ACC112 (cell line): ENCODE data around the gene EVI2B.
A peak's percentile ranks its signal among the peaks of the same experiment; 100 is the strongest.
"Not testable (repeated sequence)": the region's sequence is repeated elsewhere in the genome, so short reads cannot be mapped to it uniquely, and the experiment has no call there.

Experiments
- H2AFZ ChIP-seq: fragments of 200-600 bp; sonication (generic); one replicate; pipeline ENCODE4 v1.6.0; 2017; ENCODE audit warnings: antibody characterized with exemption, low read length; ENCODE audit not compliant: unreplicated experiment
- H3K27ac ChIP-seq: fragments of 200-600 bp; sonication (generic); 2 replicates; pipeline ENCODE4 v1.5.1; 2014; ENCODE audit warnings: low read depth, mild to moderate bottlenecking, antibody characterized with exemption, low read length, moderate library complexity
- H3K27me3 ChIP-seq: fragments of 200-600 bp; sonication (generic); 2 replicates; pipeline ENCODE4 v1.6.1; 2014; ENCODE audit warnings: mild to moderate bottlenecking, antibody characterized with exemption, low read length, moderate library complexity, mixed read lengths; ENCODE audit not compliant: insufficient read depth
- H3K36me3 ChIP-seq: fragments of 200-600 bp; sonication (generic); 2 replicates; pipeline ENCODE4 v1.6.1; 2016; ENCODE audit warnings: mild to moderate bottlenecking, antibody characterized with exemption, low read length, moderate library complexity, mixed read lengths; ENCODE audit not compliant: insufficient read depth
- H3K4me1 ChIP-seq: fragments of 200-600 bp; sonication (generic); one replicate; pipeline ENCODE4 v1.6.1; 2016; ENCODE audit warnings: low read length, mixed read lengths; ENCODE audit not compliant: insufficient read depth, unreplicated experiment, control insufficient read depth
- H3K4me3 ChIP-seq: fragments of 200-600 bp; sonication (generic); 2 replicates; pipeline ENCODE4 v1.5.1; 2014; ENCODE audit warnings: mild to moderate bottlenecking, low read depth, low read length
- H3K79me2 ChIP-seq: fragments of 200-600 bp; sonication (generic); one replicate; pipeline ENCODE4 v1.6.0; 2016; ENCODE audit warnings: low read length; ENCODE audit not compliant: control insufficient read depth, unreplicated experiment, insufficient read depth

EVI2B gene

GRCh38 chr17:31274252-31274651 is 39.6 kb downstream of the EVI2B start:
- Histone ChIP-seq H3K4me3 (peak overlapping the region; percentile 26; the same call in 1 of the 2 replicates), H3K27me3 (no peaks in the 10 kb centered on the region), H2AFZ (no peak overlapping the region), H3K4me1 (peaks cover 37% of the 10 kb centered on the region), H3K27ac (peak overlapping the region; percentile 80), H3K36me3 (peaks cover 18% of the 10 kb centered on the region), H3K79me2 (no peaks in the 10 kb centered on the region)

DNA sequence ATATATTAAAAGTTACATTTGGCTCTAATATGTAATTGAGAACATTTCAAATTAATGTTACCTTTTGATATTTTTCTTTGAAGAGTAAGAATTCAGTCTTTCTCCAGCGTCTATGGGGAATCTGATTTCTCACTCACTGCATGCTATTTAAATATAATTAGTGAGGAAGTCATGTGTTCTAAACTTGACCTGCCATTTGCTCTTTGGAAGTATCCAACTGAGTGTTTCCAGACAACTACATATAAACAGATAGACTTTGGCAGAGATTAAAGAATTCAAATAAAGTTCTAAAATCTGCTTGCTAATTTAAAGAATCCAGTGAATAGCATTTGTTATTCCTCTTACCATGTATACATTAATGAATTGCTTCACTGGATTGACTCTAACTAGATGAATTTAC is 40.3 kb downstream of the EVI2B start:
- Histone ChIP-seq H3K27ac (peak overlapping the region; percentile 80), H3K4me1 (peaks cover 44% of the 10 kb centered on the region), H3K79me2 (no peaks in the 10 kb centered on the region), H3K27me3 (no peaks in the 10 kb centered on the region), H3K4me3 (no peak overlapping the region), H2AFZ (no peak overlapping the region), H3K36me3 (peaks cover 18% of the 10 kb centered on the region)

GRCh38 chr17:31272803-31273202 is 41.1 kb downstream of the EVI2B start:
- peaks cover 18% of the 10 kb centered on the region for H3K36me3 ChIP-seq
- H2AFZ ChIP-seq = no peak overlapping the region
- no peak overlapping the region for H3K4me3 ChIP-seq
- no peak overlapping the region for H3K27ac ChIP-seq
- no peaks in the 10 kb centered on the region for H3K27me3 ChIP-seq
- H3K4me1 ChIP-seq = peaks cover 47% of the 10 kb centered on the region
- no peaks in the 10 kb centered on the region for H3K79me2 ChIP-seq

DNA sequence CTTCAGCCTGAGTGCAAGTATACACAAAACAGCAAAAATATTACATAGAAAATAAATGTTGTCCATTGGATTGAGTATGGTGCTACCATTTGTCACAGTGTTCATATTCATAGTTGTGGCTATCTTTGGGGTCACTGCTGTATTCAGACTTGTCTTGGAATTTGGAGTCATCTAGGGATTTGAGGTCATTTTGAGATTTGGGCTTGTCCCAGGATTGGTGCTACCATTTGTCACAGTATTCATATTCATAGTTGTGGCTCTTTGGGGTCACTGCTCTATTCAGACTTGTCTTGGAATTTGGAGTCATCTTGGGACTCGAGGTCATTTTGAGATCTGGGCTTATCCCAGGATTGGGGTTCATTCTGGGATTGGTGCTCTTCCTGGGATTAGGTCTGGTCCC is 41.6 kb downstream of the EVI2B start:
- no peak overlapping the region for H3K27ac ChIP-seq
- peaks cover 53% of the 10 kb centered on the region for H3K4me1 ChIP-seq
- H2AFZ ChIP-seq = no peak overlapping the region
- H3K79me2 ChIP-seq = no peaks in the 10 kb centered on the region
- H3K27me3 ChIP-seq = no peaks in the 10 kb centered on the region
- H3K4me3 ChIP-seq = no peak overlapping the region
- H3K36me3 ChIP-seq = peaks cover 16% of the 10 kb centered on the region

DNA sequence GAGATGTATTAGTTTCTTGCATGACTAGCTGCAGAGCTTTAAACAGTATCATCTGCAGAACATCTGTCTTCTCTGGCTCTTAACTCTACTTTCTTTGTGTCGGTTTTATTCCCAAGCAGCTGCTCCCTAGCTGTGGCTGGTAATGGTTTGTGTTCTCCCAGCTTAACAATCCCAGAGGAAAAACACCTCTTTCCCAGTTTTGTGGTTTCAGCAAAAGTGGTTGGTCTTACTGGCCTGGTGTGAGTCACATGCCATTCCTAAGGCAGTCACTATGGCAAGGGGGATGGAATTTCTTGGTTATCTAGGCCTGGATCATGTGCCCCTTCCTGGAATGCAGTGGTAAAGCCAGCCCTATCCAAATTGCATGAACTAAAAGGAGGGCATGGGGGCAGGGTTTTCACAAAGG is 44.3 kb downstream of the EVI2B start:
- Histone ChIP-seq H2AFZ (no peak overlapping the region), H3K36me3 (peaks cover 20% of the 10 kb centered on the region), H3K4me1 (peaks cover 47% of the 10 kb centered on the region), H3K79me2 (no peaks in the 10 kb centered on the region), H3K27ac (peak overlapping the region; percentile 81), H3K27me3 (no peaks in the 10 kb centered on the region), H3K4me3 (peak overlapping the region; percentile 17; the same call in 1 of the 2 replicates)

DNA sequence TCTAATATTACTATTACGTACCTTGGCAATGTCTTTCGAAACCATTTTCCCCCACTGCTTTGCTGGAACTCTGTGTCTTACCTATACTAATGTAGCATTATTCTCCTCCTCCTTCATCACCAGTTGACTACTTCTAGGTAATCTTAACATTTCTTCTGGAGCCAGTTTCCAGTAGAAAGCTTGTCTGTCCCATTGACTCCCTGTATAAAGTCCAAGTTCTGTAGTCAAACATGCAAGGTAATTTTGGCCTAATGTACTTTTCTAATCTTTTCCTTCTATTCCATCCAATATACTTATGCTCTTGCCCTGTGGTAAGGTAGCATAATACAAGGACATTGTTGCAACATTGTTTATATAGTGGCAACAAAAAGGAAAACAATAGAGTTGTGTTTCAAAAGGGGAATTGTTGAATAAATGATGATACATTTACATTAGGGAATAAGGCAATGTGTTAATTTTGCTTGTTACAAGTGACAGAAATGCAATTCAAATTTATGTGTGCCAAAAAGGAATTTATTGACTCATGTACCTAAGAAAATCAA is 44.7 kb downstream of the EVI2B start:
- Histone ChIP-seq H3K79me2 (no peaks in the 10 kb centered on the region), H3K27me3 (no peaks in the 10 kb centered on the region), H2AFZ (no peak overlapping the region), H3K4me1 (peaks cover 42% of the 10 kb centered on the region), H3K36me3 (peaks cover 20% of the 10 kb centered on the region), H3K4me3 (peak overlapping the region; percentile 17; the same call in 1 of the 2 replicates), H3K27ac (peak overlapping the region; percentile 81)

- no peak overlapping the region for H3K4me3 ChIP-seq
- no peaks in the 10 kb centered on the region for H3K79me2 ChIP-seq
- no peak overlapping the region for H3K27ac ChIP-seq
- peaks cover 34% of the 10 kb centered on the region for H3K4me1 ChIP-seq
- no peak overlapping the region for H2AFZ ChIP-seq
- peaks cover 19% of the 10 kb centered on the region; the same call in 1 of the 2 replicates for H3K36me3 ChIP-seq
- no peaks in the 10 kb centered on the region for H3K27me3 ChIP-seq
Observed at GRCh38 chr17:31266042-31266441, 47.8 kb downstream of the EVI2B start.

- H3K27ac ChIP-seq, H2AFZ ChIP-seq: not testable (repeated sequence)
- peaks cover 20% of the 10 kb centered on the region; the same call in 1 of the 2 replicates for H3K36me3 ChIP-seq
Observed at GRCh38 chr17:31262923-31263322, 50.9 kb downstream of the EVI2B start.

GRCh38 chr17:31261601-31262000 is 52.3 kb downstream of the EVI2B start:
- H3K4me3 ChIP-seq = no peak overlapping the region
- no peak overlapping the region for H2AFZ ChIP-seq
- H3K36me3 ChIP-seq = peaks cover 20% of the 10 kb centered on the region; the same call in 1 of the 2 replicates
- no peaks in the 10 kb centered on the region for H3K4me1 ChIP-seq
- no peak overlapping the region for H3K27ac ChIP-seq
- H3K79me2 ChIP-seq = no peaks in the 10 kb centered on the region
- H3K27me3 ChIP-seq = no peaks in the 10 kb centered on the region

More at GRCh38 chr17:31262923-31263322, 50.9 kb downstream of the EVI2B start:
- not testable (repeated sequence) for H3K4me3 ChIP-seq, H3K4me1 ChIP-seq, H3K79me2 ChIP-seq, H3K27me3 ChIP-seq

- Histone ChIP-seq H3K27ac (no peak overlapping the region), H3K79me2 (no peaks in the 10 kb centered on the region), H3K4me3 (no peak overlapping the region), H2AFZ (no peak overlapping the region), H3K4me1 (no peaks in the 10 kb centered on the region), H3K27me3 (no peaks in the 10 kb centered on the region), H3K36me3 (peaks cover 12% of the 10 kb centered on the region; the same call in 1 of the 2 replicates)
Observed at GRCh38 chr17:31260151-31260550, 53.7 kb downstream of the EVI2B start.

- Histone ChIP-seq H3K4me3 (no peak overlapping the region), H3K27ac (no peak overlapping the region), H3K79me2 (no peaks in the 10 kb centered on the region), H2AFZ (no peak overlapping the region), H3K27me3 (no peaks in the 10 kb centered on the region), H3K36me3 (peaks cover 11% of the 10 kb centered on the region; the same call in 1 of the 2 replicates), H3K4me1 (peaks cover 3% of the 10 kb centered on the region)
Observed at GRCh38 chr17:31256936-31257335, 56.9 kb downstream of the EVI2B start.
